Stimulated activated CD4-positive, alpha-beta T cell treated with anti-CD3 and anti-CD28 coated beads, Interleukin-2, amount 100 ng/mL, for 4 hours (primary cell): Measurements from ENCODE around the gene SLC25A43.
"Not testable (repeated sequence)": the region's sequence is repeated elsewhere in the genome, so short reads cannot be mapped to it uniquely, and the experiment has no call there.

Experiments
- DNase-seq: peaks from one replicate; pipeline ENCODE4 v3.0.0-alpha.2; 2020; ENCODE audit warnings: low read depth

Gene SLC25A43

DNA sequence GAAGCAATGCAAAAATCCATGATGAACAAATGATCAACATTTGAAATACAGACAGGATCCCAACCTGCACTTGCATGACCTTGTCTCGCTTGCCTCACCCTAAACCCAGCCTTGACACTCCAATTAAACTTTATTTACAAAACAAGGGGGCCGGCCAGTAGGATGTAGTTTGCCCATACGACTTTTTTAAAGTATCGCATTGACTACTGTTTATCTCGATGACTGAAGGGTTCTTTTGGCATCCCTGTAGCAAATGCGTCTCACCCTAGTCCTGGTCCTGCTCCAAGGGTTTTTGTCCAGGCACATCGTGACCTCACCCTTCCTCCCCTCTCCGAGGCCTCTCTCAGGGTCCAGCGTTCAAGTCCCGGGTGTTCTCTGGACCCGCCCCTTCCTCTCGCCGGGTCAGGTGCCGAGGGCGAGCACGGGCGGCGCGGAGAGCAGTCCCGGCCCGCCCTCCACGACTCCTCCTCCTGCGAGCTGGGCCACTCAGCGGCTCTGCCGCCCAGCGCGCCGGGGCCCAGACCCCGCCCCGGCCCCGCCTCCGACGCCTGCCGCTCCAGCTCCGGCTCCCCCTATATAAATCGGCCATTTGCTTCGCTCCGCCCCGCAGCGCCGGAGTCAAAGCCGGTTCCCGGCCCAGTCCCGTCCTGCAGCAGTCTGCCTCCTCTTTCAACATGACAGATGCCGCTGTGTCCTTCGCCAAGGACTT is 68.9 kb downstream of the SLC25A43 start, which contains the start of gene SLC25A5:
SLC25A5 (plus strand) TSS at position 603 of the 709 bp plus-strand sequence; CDS start at position 675, 72 bp downstream.
- DNase-seq = peak; percentile 78

GRCh38 chrX:119468551-119469312 is 69.6 kb downstream of the SLC25A43 start:
- peak; percentile 80 for DNase-seq

- DNase-seq = no peak
Observed at GRCh38 chrX:119469313-119469635, 70.1 kb downstream of the SLC25A43 start.

- DNase-seq = no peak
Observed at GRCh38 chrX:119474615-119475388, 75.7 kb downstream of the SLC25A43 start.

DNA sequence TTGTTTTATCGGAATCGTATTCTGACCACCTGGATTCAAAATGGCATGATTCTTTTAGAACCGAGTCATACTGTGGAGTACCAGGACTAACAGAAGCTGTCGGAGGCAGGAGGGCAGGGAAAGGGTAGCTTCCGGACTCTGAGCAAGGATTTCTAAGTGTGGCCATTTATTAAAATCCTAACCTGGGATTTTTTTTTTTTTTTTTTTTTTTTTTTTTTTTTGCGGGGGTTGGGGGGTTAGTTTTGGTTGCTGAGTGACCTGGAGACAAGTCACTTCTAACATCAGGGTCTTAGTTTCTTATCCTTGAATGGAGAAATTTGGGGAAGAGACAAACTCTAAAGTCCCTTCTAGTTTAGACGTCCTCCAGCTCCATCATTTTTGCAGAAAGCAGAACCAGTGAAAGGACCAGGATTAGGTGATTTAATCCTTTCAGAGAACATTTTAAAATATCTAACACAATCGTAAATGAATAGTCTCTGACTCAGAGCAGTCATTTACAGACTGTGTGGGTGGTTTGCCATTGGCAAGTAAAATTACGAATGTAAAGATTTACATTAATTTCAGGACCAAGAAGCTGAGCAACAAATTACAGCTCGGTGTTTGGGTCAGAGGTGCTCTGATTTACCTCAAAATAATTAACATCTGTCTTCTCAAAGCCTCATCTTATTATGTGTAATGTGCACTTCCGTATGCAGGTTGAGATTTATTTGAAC is 76.4 kb downstream of the SLC25A43 start:
- no peak for DNase-seq

- no peak for DNase-seq
Observed at GRCh38 chrX:119477812-119478232, 78.7 kb downstream of the SLC25A43 start.

DNA sequence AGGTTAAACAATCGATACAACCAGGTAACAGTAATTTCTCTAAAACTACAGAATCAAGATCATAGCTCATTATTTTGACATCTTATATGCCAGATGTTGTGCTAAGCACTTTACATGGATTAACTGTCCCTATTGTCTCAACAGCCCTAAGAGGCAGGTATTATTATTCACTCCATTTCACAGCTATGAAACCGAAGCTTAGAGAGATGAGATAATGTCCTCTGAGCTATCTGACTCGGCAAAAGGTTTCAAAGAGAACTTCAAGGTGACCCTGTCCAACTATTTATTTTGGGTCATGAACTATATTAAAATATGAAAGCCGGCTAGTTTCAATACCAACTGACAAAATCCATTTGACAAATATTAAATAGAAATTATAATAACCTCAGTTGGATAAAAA is 79.4 kb downstream of the SLC25A43 start:
- no peak for DNase-seq

DNA sequence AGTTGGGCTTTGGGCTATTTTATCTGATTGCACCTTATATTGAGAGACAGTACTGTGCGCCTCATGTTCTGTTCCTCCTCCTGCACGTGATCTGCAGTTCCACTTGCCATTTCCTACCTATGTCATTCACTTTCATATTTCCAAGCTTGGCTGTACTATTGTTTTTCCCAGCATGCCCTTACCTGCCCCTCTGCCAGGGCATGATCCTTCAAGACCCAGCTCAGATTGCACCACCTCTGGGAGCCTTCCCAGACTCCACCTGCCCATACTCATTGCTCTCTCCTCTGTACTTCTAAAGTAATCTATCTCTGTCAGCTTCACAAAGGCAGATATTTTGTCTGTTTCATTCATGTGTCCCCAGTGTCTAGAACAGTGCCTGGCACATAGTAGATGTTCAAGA is 80.7 kb downstream of the SLC25A43 start:
- no peak for DNase-seq

DNA sequence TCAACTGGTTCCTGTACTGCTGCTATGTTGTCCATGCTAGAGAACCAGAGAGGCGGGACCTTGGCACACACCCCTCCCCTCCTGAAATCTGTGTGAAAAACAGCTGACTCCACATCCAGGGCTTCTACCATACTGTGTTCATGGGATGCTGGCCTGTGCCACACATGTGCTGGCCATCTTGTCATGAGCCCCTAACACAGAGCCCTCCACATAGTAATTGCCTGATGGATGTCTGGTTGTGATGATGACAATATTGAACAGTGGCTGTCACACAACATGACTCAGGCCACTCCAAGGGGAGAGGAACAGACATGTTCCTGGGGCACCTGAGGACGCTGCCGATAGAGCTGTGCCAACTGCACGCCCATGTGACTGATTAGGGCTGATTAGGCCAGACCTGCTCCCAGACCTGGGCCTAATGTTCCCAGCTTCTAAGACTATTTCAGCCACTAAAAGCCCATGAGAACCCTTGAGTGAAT is 82.2 kb downstream of the SLC25A43 start:
- no peak for DNase-seq

DNA sequence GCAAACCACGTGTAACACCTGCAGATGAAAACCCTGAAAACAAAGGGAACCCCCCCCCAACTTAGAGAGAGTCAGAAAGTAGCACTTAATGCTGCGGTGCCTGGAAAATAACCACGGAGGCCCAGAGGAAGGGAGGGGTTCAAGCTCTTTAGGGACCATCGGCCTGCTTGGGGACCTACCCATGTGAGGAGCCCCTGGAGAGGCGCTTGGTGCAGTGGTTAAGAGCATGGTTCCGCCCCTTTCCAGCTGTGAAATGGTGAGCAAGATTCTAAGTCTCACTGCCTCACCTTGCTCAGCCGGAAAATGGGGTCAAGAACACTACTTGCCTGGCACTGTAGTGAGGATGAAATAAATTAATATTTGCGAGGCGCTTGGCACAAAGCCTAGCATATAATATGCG is 82.9 kb downstream of the SLC25A43 start:
- no peak for DNase-seq

- peak; percentile 30 for DNase-seq
Observed at GRCh38 chrX:119482481-119483480, 83.6 kb downstream of the SLC25A43 start.

- no peak for DNase-seq
Observed at GRCh38 chrX:119486745-119487144, 87.6 kb downstream of the SLC25A43 start.

GRCh38 chrX:119487766-119488165 is 88.6 kb downstream of the SLC25A43 start:
- not testable (repeated sequence) for DNase-seq

- DNase-seq = peak; percentile 11
Observed at GRCh38 chrX:119488749-119489148, 89.6 kb downstream of the SLC25A43 start.

- DNase-seq = no peak
Observed at GRCh38 chrX:119489212-119490074, 90.3 kb downstream of the SLC25A43 start.

DNA sequence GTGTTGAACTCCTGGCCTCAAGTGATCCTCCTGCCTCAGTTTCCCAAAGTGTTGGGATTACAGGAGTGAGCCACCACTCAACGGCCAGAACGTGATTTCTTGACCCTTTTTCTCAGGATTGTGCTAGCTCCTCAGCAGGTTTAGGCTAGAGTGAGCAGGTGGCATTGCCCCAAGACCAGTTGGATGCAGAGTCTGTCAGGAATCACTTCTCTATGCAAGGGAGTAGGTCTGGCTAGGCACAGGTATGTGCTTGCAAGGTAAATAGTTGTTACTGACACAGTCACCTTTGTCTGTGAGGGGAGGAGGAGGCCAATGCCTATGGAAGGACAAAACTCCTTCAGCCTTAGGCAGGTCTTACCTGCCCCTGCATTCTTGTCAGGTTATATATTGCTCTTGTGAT is 93.3 kb downstream of the SLC25A43 start:
- no peak for DNase-seq

- not testable (repeated sequence) for DNase-seq
Observed at GRCh38 chrX:119493851-119494495, 94.8 kb downstream of the SLC25A43 start.

DNA sequence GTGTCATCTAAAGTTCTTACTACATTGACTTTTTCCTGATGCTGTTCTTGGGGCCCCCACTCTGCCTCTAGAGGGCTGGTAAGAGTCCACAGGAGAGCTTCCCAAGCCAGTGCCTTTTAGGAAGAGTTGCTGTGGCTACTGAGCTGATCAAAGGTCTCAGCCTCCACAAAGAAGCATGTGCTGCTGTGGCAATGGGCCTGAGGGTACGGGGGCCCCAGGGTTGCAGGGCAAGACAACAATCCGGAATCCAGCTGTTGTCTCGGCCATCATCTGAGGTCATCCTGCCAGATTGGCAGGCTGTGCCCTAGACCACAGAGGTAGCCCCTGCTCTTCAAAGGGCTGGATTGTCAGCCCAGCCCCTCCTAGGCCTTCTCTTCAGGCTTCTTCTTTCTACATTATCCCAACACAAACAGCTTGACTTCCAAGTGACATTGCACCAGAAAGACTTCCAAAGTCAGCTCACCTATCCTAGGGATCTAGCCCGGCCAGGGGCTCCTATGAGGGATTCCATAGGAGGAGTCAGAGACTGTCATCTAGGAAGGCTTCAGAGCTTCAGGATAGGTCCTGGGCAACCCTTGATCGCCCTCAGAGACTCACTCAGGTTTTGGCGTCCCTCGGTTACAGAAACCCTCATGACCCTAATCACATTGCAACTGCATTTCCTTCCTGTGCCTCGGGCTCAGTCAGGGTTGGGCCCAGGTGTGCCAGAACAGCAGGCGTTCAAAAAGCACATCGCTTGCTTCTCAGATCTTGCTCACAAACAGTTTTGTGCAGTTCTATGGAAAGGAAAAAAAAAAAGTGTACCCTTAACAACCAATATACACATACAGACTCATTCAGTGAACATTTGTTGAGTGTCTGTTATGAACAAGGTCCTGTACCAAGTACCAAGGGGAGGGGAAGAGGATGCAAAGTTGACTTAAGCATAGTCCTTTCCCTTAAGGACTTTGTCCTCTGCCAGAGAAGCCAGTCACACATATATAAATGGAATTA is 96.9 kb downstream of the SLC25A43 start:
- DNase-seq = no peak
